GM23338 (cell line): Measurements from ENCODE around the gene CNOT1.

Source experiments
- CREB1 ChIP-seq: fragments of 250-450 bp; sonication (Bioruptor Pico); IDR thresholded peaks from 2 replicates; pipeline ENCODE4 v1.5.0; 2020; ENCODE audit warnings: low read depth, mild to moderate bottlenecking, moderate library complexity
- EZH2 ChIP-seq: fragments of 200-600 bp; sonication (generic); IDR thresholded peaks from one replicate; pipeline ENCODE4 v1.8.0; 2017; ENCODE audit warnings: antibody characterized with exemption, mild to moderate bottlenecking, low read depth; ENCODE audit not compliant: unreplicated experiment
- EZH2phosphoT487 ChIP-seq: fragments of 200-600 bp; sonication (generic); IDR thresholded peaks from one replicate; pipeline ENCODE4 v1.8.1; 2018; ENCODE audit warnings: antibody characterized with exemption; ENCODE audit not compliant: unreplicated experiment
- TF ChIP-seq, protein P1 (sequence below), 2 experiments: fragments of 200-600 bp in 1 of 2; sonication (generic) in 1 of 2; conservative IDR thresholded peaks; 2 replicates each; pipeline versions ENCODE4 v1.5.1 to v1.6.1; 2016 to 2017; ENCODE audit warnings: antibody characterized with exemption in 2 of 2, low read depth in 2 of 2, mild to moderate bottlenecking in 2 of 2, moderate library complexity in 1 of 2
- TF ChIP-seq, protein P2 (sequence below): IDR thresholded peaks from one replicate; pipeline ENCODE4 v1.6.1; 2018; ENCODE audit warnings: antibody characterized with exemption; ENCODE audit not compliant: unreplicated experiment

DNA sequence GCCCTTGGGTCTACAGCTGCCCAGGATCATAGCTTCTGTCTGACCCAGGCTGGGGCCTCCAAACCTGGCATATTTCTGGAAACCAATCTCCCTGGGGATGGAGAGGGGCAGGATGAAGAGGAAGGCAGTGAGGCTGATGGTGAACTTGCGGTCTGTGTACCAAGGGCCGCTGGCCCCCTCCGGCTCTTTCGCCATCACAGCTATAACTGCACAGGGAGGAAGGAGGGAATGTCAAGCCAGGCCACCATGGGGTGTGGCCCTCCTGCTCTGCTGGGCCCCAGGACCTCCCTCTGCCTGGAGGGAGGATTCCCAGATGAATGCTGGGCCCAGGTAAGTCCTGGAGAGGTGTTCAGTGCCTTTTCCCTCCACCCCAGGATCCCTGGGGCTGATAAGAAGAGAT is 48.6 kb upstream of the CNOT1 start:
- TF ChIP-seq, protein P1, sequence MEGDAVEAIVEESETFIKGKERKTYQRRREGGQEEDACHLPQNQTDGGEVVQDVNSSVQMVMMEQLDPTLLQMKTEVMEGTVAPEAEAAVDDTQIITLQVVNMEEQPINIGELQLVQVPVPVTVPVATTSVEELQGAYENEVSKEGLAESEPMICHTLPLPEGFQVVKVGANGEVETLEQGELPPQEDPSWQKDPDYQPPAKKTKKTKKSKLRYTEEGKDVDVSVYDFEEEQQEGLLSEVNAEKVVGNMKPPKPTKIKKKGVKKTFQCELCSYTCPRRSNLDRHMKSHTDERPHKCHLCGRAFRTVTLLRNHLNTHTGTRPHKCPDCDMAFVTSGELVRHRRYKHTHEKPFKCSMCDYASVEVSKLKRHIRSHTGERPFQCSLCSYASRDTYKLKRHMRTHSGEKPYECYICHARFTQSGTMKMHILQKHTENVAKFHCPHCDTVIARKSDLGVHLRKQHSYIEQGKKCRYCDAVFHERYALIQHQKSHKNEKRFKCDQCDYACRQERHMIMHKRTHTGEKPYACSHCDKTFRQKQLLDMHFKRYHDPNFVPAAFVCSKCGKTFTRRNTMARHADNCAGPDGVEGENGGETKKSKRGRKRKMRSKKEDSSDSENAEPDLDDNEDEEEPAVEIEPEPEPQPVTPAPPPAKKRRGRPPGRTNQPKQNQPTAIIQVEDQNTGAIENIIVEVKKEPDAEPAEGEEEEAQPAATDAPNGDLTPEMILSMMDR (conservative IDR thresholded peaks at IDR 0.05; ENCODE audit: low read depth in 2 of 2) = no peak
- TF ChIP-seq EZH2 (no peak), CREB1 (CRISPR knock-in tag) (no peak), EZH2phosphoT487 (no peak)
- TF ChIP-seq, protein P2, sequence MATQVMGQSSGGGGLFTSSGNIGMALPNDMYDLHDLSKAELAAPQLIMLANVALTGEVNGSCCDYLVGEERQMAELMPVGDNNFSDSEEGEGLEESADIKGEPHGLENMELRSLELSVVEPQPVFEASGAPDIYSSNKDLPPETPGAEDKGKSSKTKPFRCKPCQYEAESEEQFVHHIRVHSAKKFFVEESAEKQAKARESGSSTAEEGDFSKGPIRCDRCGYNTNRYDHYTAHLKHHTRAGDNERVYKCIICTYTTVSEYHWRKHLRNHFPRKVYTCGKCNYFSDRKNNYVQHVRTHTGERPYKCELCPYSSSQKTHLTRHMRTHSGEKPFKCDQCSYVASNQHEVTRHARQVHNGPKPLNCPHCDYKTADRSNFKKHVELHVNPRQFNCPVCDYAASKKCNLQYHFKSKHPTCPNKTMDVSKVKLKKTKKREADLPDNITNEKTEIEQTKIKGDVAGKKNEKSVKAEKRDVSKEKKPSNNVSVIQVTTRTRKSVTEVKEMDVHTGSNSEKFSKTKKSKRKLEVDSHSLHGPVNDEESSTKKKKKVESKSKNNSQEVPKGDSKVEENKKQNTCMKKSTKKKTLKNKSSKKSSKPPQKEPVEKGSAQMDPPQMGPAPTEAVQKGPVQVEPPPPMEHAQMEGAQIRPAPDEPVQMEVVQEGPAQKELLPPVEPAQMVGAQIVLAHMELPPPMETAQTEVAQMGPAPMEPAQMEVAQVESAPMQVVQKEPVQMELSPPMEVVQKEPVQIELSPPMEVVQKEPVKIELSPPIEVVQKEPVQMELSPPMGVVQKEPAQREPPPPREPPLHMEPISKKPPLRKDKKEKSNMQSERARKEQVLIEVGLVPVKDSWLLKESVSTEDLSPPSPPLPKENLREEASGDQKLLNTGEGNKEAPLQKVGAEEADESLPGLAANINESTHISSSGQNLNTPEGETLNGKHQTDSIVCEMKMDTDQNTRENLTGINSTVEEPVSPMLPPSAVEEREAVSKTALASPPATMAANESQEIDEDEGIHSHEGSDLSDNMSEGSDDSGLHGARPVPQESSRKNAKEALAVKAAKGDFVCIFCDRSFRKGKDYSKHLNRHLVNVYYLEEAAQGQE = no peak
